K562 (cell line): Measurements from ENCODE around the gene NAV2. TPM values are rescaled to one million over a fixed set of nuclear protein-coding genes. Genes with fewer than 3 reads are reported as not detected.

ENCODE experiments used
- ATF1 ChIP-seq, 2 experiments: fragments of 450-650 bp in 1 of 2; IDR thresholded peaks; 2 replicates each; pipeline ENCODE4 v1.6.1; 2016; ENCODE audit warnings: missing compliant biosample characterization in 1 of 2, missing genetic modification characterization in 1 of 2
- CCNT2 ChIP-seq: IDR thresholded peaks from 2 replicates; pipeline ENCODE4 v1.6.1; 2011; ENCODE audit warnings: borderline replicate concordance, low read depth, mild to moderate bottlenecking, moderate library complexity, mixed read lengths, low read length; ENCODE audit not compliant: insufficient read length; ENCODE audit errors: extremely low read depth
- CREB1 ChIP-seq, 2 experiments: sonication (generic) in 1 of 2; formaldehyde crosslinking in 1 of 2; IDR thresholded peaks; 2 replicates each; pipeline versions ENCODE4 v1.6.1 to v1.8.0; 2012 to 2022; ENCODE audit warnings: inconsistent platforms in 1 of 2, mild to moderate bottlenecking in 1 of 2, missing genetic modification reagents in 1 of 2, moderate library complexity in 1 of 2
- ERF ChIP-seq: fragments of 450-650 bp; formaldehyde crosslinking; IDR thresholded peaks from 2 replicates; pipeline ENCODE4 v1.4.0; 2020; ENCODE audit warnings: mild to moderate bottlenecking, mixed read lengths
- GABPB1 ChIP-seq: sonication (generic); formaldehyde crosslinking; IDR thresholded peaks from 2 replicates; pipeline ENCODE4 v1.8.0; 2022; ENCODE audit warnings: mild to moderate bottlenecking, missing genetic modification reagents
- HEY1 ChIP-seq: fragments of 250-450 bp; sonication (Bioruptor Pico); IDR thresholded peaks from 2 replicates; pipeline ENCODE4 v1.5.0; 2020; ENCODE audit warnings: mild to moderate bottlenecking, moderate library complexity, borderline replicate concordance
- HMG20B ChIP-seq: fragments of 250-450 bp; sonication (Bioruptor Pico); IDR thresholded peaks from 2 replicates; pipeline ENCODE4 v1.5.0; 2021; ENCODE audit warnings: mild to moderate bottlenecking
- JUNB ChIP-seq: fragments of 450-650 bp; formaldehyde crosslinking; conservative IDR thresholded peaks from 2 replicates; pipeline ENCODE4 v1.4.0; 2020; ENCODE audit warnings: mild to moderate bottlenecking
- KLF6 ChIP-seq: fragments of 250-450 bp; sonication (Bioruptor Pico); IDR thresholded peaks from 2 replicates; pipeline ENCODE4 v1.4.0; 2020; ENCODE audit warnings: mild to moderate bottlenecking, moderate library complexity, borderline replicate concordance
- NR2C2 ChIP-seq, 2 experiments: fragments of 200-800 bp in 1 of 2; sonication (Bioruptor generic) in 1 of 2; sonication (generic) in 1 of 2; formaldehyde crosslinking in 1 of 2; IDR thresholded peaks; 2 replicates each; pipeline versions ENCODE4 v1.6.1 to v1.8.0; 2016 to 2022; ENCODE audit warnings: mild to moderate bottlenecking in 1 of 2, missing compliant biosample characterization in 1 of 2, missing genetic modification characterization in 1 of 2, missing genetic modification reagents in 1 of 2
- RBM22 ChIP-seq: fragments of 200-400 bp; formaldehyde crosslinking; IDR thresholded peaks from 2 replicates; pipeline ENCODE4 v1.6.1; 2018; ENCODE audit warnings: low read length, low read depth; ENCODE audit not compliant: poor library complexity, severe bottlenecking
- RNF2 ChIP-seq: sonication (generic); IDR thresholded peaks from 2 replicates; pipeline ENCODE4 v1.6.1; 2016
- SOX6 ChIP-seq: fragments of 450-650 bp; IDR thresholded peaks from 2 replicates; pipeline ENCODE4 v1.6.1; 2014; ENCODE audit warnings: mild to moderate bottlenecking
- TCF3 ChIP-seq: sonication (generic); formaldehyde crosslinking; IDR thresholded peaks from 2 replicates; pipeline ENCODE4 v1.4.0; 2020; ENCODE audit warnings: mild to moderate bottlenecking, missing genetic modification reagents
- ZNF165 ChIP-seq: fragments of 250-450 bp; sonication (Bioruptor Pico); IDR thresholded peaks from 2 replicates; pipeline ENCODE4 v1.4.0; 2020; ENCODE audit warnings: borderline replicate concordance
- ZNF24 ChIP-seq: fragments of 450-650 bp; IDR thresholded peaks from 2 replicates; pipeline ENCODE4 v1.6.1; 2016
- ZNF778 ChIP-seq: fragments of 450-650 bp; formaldehyde crosslinking; IDR thresholded peaks from 2 replicates; pipeline ENCODE4 v1.4.0; 2020; ENCODE audit warnings: mild to moderate bottlenecking, moderate library complexity
- ZNF785 ChIP-seq: fragments of 250-450 bp; sonication (Bioruptor Pico); IDR thresholded peaks from 2 replicates; pipeline ENCODE4 v1.4.0; 2020; ENCODE audit warnings: mild to moderate bottlenecking
- ZSCAN29 ChIP-seq: fragments of 450-650 bp; IDR thresholded peaks from 2 replicates; pipeline ENCODE4 v1.6.1; 2017
- polyA plus RNA-seq, 8 experiments: library from polyadenylated mRNA; depleted of rRNA in 4 of 8; stranded (reverse) in 5 of 8; unstranded in 3 of 8; fragments of >200 nt; fragmentation: Nextera tagmentation in 2 of 8; fragmentation: Illumina TruSeq in 1 of 8; extraction: Ambion mirVana in 2 of 8; extraction: Trizol in 1 of 8; gene quantifications; 2 replicates each; pipeline versions ENCODE4 v1.2.1 to v1.2.3, GENCODE V29; 2011 to 2014; ENCODE audit warnings: inconsistent platforms in 1 of 8, missing spikeins in 1 of 8
- total RNA-seq, 7 experiments: library from RNA; depleted of rRNA in 6 of 7; stranded (reverse); fragments of >200 nt in 6 of 7; fragmentation: Illumina TruSeq in 2 of 7; extraction: Trizol in 2 of 7; gene quantifications; 2 replicates each; pipeline versions ENCODE4 v1.2.1 to v1.2.3, GENCODE V29; 2011 to 2021; ENCODE audit warnings: low replicate concordance in 1 of 7
- TF ChIP-seq, protein P1 (sequence below), 2 experiments: fragments of 450-650 bp; IDR thresholded peaks; 2 replicates each; pipeline ENCODE4 v1.6.1; 2016; ENCODE audit warnings: mild to moderate bottlenecking in 2 of 2, borderline replicate concordance in 1 of 2, low read depth in 1 of 2, moderate library complexity in 1 of 2

The NAV2 gene
- total and polyA plus RNA-seq, 9 of the 15 experiments (the other 6 are each of a cell fraction or from before 2014, with no cell fraction given) = 0.03 to 0.35 (median 0.05) TPM

DNA sequence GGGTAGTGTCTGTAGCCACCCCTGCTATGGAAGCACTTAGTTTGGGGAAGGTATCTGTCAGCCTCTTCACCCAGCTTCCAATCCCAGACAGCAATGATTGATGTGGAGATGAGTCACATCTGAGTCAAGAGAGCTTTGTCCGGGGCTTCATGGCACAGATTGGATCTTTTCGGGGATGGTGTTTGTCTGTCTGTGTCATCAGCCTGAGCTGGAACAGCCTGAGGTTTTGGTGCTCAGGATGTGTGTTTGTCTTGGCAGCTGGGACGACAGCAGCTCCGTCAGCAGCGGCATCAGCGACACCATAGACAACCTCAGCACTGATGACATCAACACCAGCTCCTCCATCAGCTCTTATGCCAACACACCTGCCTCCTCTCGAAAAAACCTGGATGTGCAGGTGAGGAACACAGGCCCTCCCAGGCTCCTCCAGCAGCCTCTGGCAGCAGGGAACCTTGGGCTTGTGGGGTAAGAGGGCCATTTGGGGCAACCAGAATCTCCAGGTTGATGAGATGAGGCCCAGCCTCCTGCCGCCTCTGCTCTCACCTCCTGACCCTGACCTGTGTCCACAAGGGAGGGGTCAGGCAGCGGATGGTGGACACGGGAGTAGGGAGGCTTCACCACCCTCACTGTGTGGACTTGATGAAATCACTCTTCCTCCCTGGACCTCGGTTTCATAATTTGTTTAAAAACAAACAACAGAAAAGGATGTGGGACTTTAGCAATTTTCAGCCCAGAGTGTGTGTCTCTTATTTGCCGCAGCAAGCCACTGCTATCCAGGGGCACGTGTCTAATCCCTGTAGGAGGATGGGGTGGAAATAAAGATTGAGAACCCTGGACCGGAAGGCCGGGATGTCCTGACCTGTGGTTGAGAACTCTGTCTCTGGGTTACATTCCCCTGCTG is 323.3 kb downstream of the NAV2 start (continued):
- no peak for TF ChIP-seq ZSCAN29
- TF ChIP-seq RNF2 = no peak
- no peak for TF ChIP-seq HMG20B (CRISPR knock-in tag)
- no peak for TF ChIP-seq ZNF778
- no peak for TF ChIP-seq TCF3
- TF ChIP-seq ATF1 (CRISPR knock-in tag; IDR thresholded peaks at IDR 0.05) = no peak
- peak; percentile 53 for TF ChIP-seq ATF1 (tag; IDR thresholded peaks at IDR 0.05)
- TF ChIP-seq, protein P1, sequence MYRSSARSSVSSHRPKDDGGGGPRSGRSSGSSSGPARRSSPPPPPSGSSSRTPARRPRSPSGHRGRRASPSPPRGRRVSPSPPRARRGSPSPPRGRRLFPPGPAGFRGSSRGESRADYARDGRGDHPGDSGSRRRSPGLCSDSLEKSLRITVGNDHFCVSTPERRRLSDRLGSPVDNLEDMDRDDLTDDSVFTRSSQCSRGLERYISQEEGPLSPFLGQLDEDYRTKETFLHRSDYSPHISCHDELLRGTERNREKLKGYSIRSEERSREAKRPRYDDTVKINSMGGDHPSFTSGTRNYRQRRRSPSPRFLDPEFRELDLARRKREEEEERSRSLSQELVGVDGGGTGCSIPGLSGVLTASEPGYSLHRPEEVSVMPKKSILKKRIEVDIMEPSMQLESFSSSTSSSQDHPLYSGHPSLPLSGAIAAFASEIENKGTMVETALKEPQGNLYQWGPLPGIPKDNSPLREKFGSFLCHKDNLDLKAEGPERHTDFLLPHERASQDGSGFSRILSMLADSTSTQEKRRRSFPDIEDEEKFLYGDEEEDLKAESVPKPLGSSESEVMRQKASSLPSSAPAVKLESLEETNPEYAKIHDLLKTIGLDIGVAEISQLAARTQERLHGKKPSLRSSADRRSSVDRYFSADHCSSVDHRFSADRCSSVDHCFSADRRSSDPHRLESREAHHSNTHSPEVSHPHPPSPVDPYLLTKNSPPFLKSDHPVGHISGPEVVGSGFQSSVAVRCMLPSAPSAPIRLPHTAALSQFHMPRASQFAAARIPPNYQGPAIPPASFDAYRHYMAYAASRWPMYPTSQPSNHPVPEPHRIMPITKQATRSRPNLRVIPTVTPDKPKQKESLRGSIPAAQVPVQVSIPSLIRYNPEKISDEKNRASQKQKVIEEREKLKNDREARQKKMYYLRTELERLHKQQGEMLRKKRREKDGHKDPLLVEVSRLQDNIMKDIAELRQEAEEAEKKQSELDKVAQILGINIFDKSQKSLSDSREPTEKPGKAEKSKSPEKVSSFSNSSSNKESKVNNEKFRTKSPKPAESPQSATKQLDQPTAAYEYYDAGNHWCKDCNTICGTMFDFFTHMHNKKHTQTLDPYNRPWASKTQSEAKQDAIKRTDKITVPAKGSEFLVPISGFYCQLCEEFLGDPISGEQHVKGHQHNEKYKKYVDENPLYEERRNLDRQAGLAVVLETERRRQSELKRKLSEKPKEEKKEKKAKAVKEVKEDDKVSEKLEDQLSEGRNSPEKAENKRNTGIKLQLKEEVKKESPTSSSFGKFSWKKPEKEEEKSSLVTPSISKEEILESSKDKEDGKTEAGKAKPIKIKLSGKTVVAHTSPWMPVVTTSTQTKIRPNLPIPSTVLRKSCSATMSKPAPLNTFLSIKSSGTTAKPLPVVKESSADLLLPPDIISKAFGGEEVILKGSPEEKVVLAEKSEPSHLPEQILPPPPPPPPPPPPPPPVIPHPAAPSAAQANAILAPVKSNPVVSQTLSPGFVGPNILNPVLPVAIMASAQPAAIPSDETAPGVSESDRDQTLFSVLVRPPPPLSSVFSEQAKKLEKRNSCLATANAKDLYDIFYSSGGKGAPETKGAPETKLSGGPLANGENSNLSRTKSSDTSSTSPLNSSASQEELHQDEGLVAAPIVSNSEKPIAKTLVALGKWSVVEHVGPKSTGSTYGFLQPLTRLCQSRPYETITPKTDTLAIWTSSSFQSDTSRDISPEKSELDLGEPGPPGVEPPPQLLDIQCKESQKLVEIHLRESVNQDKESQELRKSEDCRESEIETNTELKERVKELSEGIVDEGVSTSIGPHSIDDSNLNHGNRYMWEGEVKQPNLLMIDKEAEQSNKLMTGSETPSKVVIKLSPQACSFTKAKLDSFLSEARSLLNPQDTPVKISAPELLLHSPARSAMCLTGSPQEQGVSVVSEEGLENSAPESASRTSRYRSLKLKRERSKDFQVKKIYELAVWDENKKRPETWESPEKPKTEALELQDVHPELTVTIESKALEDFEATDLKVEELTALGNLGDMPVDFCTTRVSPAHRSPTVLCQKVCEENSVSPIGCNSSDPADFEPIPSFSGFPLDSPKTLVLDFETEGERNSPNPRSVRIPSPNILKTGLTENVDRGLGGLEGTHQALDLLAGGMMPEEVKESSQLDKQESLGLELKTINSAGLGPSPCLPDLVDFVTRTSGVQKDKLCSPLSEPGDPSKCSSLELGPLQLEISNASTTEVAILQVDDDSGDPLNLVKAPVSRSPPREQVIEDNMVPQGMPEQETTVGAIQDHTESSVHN (IDR thresholded peaks at IDR 0.05; ENCODE audit: borderline replicate concordance in 1 of 2, low read depth in 1 of 2) = peak in 1 of 2 experiments; percentile 77; a peak in 2 of 4 replicates
- no peak for TF ChIP-seq ERF (CRISPR knock-in tag)
- peak; percentile 62; the same call in 1 of the 2 replicates for TF ChIP-seq JUNB (CRISPR knock-in tag)
- TF ChIP-seq NR2C2 (CRISPR knock-in tag; IDR thresholded peaks at IDR 0.05) = no peak
- TF ChIP-seq NR2C2 (tag; IDR thresholded peaks at IDR 0.05) = peak; percentile 58; the same call in 1 of the 2 replicates
- no peak for TF ChIP-seq RBM22
- TF ChIP-seq ZNF165 = no peak
- no peak for TF ChIP-seq KLF6 (CRISPR knock-in tag)
- peak; percentile 80 for TF ChIP-seq SOX6
- no peak for TF ChIP-seq HEY1 (CRISPR knock-in tag)
- no peak for TF ChIP-seq ZNF24
- TF ChIP-seq CREB1 (IDR thresholded peaks at IDR 0.05) = 0 out of 2 replicates have a peak, but pooled peaks have one; percentile 17
- peak; percentile 35; the same call in 1 of the 2 replicates for TF ChIP-seq CREB1 (CRISPR knock-in tag; IDR thresholded peaks at IDR 0.05)
- peak; percentile 44; the same call in 1 of the 2 replicates for TF ChIP-seq GABPB1 (CRISPR knock-in tag)
- TF ChIP-seq ZNF785 (CRISPR knock-in tag) = no peak
- peak; percentile 40 for TF ChIP-seq CCNT2
